Measurements from ENCODE around the gene AKAP10.
"Not testable (repeated sequence)": the region's sequence is repeated elsewhere in the genome, so short reads cannot be mapped to it uniquely, and the experiment has no call there.

Gene AKAP10

DNA sequence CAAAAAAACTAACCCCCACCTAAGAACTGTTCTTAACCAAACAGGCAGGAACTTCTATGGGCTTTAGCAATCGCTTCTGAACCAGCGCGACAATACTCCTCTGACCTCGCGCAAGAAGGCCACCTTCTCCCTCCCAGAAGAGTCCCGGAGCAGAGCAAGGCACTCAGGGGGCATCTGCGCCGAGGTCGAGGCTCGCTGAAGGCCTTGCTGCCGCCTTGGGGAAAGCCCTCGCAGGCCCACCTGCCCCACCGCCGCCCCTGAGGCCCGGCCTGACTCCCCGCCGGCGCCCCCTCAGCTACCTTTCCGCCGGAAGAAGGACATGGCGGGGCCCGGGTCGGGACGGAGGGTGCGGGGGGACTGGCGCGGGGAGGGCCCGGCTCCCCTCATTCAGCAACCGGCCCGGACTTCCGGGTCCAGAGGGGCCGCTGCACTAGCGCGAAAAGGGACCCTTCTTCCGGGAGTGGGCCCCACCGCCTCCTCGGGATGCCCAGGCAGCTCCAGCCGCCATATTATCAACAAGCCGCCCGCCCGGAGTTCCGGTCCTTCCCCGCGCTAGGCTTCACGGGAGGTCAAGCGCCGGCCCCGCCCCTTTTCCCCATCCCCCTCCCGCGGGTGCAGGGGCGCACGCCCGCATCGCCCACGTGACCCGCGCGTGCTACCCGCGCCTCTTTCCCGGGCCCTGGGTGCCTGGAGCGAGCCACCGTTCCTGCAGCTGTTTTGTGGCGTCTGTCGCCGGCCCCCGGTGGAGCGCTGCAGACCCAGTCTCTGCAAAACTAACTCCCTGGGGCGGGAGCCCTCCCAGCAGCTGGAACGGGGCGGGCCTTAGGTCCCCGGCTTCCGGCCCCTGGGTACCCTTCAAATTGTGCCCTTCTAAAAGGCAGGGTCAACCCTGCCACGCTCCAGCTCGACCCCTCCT lies at the start of gene AKAP10:
Gene AKAP10 (minus strand): TSS at position 536 of the 916 bp plus-strand sequence. CDS start 149 bp downstream, at position 387.
- peak; percentile 55 for DNase-seq

DNA sequence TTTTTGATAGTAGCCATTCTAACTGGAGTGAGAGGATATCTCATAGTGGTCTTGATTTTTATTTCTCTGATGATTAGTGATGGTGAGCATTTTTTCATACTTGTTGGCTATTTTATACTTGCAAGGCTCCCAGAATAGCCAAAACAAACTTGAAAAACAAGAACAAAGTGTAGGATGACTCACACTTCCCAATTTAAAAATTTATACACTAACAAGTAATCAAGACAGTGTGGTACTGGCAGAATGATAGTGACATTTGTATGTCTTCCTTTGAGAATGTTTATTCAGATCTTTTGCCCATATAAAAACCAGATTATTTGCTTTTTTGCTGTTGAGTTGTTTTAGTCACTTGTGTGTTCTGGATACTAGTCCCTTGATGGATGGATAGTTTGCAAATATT lies 49.3 kb upstream of the AKAP10 start:
- DNase-seq = no peak

- no peak for DNase-seq
These were observed 45.1 kb upstream of the AKAP10 start for GRCh38 chr17:20022701-20023100.

DNA sequence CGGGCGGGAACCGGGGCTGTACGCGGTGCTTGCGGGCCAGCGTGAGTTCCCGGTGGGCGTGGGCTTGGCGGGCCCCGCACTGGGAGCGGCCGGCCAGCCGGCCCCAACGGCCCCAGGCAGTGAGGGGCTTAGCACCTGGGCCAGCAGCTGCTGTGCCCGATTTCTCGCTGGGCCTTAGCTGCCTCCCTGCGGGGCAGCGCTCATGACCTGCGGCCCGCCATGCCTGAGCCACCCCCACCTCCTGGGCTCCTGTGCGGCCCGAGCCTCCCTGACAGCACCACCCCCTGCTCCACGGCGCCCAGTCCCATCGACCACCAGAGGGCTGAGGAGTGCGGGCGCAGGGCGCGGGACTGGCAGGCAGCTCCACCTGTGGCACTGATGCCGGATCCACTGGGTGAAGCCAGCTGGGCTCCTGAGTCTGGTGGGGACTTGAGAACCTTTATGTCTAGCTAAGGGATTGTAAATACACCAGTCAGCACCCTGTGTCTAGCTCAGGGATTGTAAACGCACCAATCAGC lies 38.9 kb upstream of the AKAP10 start:
- not testable (repeated sequence) for DNase-seq

GRCh38 chr17:20012017-20012536 lies 34.4 kb upstream of the AKAP10 start:
- no peak for DNase-seq

GRCh38 chr17:20010936-20011335 lies 33.3 kb upstream of the AKAP10 start:
- DNase-seq = no peak

DNA sequence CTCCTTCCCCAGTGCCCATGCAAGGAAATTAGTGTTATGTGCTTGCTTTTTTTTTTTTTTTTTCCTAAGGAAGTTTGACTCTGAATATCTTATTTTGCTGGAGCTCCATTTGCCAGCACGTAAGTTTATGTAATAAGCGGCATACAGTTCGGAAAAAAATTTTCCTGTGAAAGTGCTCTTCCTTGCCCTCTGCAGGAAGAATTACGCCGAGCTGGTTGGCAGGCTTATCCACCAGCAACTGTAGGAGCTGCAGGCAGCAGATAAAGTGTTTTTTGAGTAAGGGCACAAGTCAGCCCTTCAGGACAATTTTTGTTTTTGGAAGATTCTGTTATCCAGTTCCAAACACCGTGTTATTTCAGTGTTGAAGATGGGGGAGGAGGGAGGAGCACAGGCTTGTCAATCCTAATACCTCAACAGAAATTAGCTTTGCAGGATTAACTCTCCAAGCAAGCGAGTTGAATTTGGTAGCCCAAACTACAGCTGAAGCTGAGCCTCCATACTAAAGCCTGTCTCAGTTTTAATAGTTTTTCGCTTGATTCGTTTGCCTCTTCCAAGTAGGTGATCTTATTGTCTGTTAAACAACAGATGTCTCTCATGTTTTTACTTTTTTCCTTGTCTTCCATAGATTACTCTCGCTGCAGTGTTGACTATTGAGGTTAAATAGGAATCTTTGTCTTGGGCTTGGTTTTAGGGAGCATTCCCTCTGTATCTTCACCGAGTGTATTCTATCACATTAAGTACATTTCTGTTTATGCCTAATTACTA lies 32.7 kb upstream of the AKAP10 start:
- DNase-seq = no peak

DNA sequence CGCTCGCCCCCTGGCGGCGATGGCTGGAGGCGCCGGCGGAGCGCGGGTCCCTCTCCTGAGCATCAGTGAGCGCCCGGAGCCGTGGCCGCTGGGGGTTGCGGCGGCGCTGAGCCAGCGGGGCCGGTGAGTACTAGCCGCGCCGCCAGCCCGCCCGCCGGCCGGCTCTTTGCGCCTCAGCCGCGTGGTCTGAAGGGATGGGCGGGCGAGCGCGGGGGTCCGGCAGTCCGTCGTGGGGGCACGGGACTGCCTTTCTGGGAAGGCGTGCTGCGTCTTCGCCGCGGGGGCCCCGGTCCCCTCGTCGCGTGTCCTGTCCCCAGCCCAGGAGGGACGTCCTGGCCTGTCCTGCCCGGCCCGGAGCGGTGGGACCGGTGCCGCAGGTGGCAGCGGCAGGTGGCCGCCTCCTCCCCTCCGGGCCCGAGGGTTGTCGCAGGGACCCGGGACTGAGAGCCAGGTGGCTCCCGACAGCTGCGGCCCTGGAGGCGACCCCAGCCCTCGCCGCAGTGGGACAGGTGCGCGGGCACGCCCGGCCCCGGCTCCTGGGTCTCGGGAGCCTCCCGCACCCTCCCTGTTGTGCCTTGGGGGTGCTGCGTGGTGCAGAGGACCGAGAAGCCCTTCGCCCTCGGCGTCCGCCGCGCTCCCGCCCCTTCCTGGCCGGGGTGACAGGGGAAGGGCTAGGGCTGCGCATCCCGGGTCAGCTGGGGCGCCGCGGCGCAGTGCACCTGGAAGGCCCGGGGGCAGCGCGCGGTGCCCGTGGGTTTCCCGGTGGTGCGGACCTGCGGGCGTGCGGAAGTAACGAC lies 31.9 kb upstream of the AKAP10 start, which contains the start of gene SPECC1:
Gene SPECC1 (plus strand): TSS at position 58 of the 797 bp plus-strand sequence. CDS start 87,293 bp downstream, outside the sequence.
- peak; percentile 24 for DNase-seq

DNA sequence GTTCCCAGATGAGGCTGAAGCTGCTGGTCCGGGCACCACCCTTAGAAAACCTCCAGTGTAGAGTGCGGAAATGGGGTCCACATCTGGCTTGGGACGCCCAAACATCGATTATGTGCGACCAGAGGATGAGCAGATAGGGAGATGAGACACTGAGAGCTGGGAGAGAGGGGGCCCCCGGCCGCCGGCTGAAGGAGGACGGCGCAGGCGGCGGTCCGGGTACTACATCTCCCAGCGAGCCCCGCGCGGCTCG lies 31.3 kb upstream of the AKAP10 start:
- no peak for DNase-seq

GRCh38 chr17:20008242-20009051 lies 30.8 kb upstream of the AKAP10 start:
- no peak for DNase-seq

- DNase-seq = no peak
These were observed 18.9 kb upstream of the AKAP10 start for GRCh38 chr17:19996502-19996901.

- DNase-seq = no peak
These were observed 18.5 kb upstream of the AKAP10 start for GRCh38 chr17:19996086-19996485.

- DNase-seq = peak; percentile 35
These were observed 15.4 kb upstream of the AKAP10 start for GRCh38 chr17:19992803-19993713.

DNA sequence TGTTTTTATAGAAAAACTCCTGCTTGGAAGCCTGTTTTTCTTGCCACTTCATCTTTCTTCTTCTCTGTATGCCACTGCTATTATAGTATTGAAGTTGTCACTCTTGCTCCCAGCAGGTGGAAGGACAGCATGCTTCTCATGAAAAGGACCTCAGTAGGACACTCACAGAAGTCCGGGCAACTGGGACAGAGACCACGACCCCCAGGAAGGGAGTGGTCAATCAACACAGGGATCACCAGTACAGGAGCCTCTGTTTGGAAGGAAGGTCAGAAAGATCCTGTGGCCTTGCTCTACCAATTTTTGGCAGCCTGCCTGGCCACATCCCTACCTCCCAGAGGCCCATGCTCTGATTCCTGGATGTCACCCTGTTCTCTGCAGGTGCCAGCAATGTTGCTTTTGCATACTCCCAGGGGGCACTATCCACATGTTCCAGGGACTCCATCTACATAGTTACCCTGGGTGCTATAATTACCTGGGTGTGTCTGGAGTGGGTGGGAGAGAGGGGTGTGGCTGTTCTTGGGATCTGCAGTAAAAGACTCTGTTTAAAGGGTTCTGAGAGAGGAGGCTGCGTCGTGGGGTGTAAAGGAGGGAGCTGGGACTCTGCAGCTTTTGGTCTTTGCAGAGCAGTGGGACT lies 13.7 kb upstream of the AKAP10 start:
- DNase-seq = no peak

DNA sequence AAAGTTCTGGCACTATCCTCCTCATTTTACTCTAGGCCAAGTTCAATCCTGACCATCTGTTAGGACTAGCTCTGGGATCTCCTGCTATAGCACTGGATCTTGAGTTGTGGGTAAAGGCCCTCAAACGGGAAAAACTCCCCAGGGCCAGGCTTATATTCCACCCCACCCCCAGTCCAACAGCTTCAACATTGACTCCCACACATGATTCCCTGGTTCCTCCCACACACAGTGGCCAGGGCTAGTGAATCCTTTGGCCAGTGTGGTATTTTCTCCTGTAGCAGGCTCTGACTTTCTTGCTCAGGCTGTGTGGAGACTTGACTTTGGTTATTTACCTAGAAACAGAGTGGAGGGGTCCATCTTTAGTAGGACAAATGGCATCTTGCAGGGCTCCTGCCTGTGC lies 10.3 kb upstream of the AKAP10 start:
- DNase-seq = no peak

DNA sequence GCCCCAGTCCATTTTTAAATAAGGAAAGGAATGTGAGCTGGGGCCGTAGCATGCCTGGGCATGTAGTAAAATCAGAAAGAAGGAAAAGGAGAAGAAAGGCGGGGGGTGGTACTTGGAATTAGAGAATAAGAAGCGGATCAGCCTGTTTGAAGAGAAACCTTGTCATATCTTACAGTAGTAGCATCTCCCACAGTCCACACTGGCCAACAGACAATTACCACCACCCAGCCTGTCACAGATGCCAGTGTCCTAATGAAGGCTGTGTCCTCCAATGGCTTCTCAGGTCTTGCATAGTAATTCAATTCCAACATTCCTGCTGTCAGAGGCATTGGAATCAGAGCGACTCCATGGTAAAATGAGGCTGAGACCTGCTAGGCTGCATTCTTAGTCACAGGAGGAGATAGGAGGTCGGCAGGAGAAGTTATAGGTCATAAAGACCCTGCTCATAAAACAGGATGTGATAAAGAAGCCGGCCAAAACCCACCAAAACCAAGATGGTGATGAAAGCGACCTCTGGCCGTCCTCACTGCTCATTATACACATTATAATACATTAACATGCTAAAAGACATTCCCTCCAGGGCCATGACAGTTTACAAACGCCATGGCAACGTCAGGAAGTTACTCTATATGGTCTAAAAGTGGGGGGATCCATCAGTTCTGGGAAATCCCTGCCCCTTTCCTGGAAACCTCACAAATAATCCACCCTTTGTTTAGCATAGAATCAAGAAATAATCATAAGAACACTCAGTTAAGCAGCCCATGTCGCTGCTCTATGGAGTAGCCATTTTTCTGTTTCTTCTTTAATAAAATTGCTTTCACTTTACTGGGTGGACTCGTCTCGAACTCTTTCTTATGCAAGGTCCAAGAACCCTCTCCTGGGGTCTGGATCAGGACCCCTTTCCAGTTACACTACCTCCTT lies 9.6 kb upstream of the AKAP10 start:
- DNase-seq = no peak

GRCh38 chr17:19979917-19980770 lies 2.5 kb upstream of the AKAP10 start:
- DNase-seq = no peak

DNA sequence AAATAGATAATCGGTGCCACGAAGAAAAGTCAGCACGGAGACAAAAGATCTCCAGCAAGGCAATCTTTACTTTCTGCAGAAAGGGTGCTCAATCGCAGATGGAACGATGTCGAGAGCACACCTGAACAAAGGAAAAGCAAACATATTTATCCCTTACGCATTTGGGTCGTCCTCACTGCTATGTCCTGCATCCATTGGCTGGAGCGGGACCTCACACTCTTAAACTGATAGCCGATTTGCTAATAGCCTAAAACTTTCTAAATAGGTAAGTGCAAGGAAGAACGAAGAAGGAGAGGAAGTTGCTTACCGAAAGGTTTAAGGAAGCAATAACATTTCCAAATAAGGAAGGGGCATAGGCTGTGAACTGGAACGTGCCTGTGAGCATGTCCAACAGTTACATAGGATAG lies 1.2 kb upstream of the AKAP10 start:
- peak; percentile 55 for DNase-seq

Measured in GF-D8 (cell line).